Measurements from ENCODE around the gene KLF4. TPM values are rescaled to one million over a fixed set of nuclear protein-coding genes. Genes with fewer than 3 reads are reported as not detected.

KLF4 gene
- polyA plus RNA-seq, 3 donors: 36.6 to 512 (median 37.2) TPM

DNA sequence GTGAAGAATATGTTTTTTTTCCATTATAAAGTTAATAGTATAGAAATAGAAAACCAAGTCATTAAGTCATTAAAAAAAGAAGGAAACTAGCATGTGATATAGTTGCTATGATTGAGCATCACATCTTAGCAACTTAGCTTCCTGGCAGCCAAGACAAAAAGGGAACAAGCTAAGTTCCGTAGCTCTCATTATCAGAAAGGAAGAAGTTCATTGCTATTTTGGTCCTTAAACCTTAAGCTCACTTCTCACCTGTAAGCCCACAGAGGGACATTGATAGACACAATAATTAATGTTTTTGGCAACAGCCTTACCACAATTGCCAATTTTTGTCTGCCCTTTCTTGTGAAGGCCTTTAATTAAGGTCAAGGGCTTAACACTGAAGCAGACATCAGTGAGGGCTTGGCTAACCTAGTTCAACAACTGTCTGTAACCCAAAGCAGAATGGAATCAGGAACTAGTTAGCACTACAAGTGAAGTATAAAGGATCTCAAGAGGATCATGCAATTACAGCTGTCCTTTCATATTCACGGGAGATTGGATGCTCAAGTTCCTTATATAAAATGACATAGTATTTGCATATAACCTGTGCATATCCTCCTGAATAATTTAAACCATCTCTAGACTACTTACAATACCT, 24.0 kb upstream of the KLF4 start:
- H3K36me3 Mint-ChIP-seq: no peaks in the 10 kb centered on the region
- Histone ChIP-seq H3K36me3 (replicated peaks in 1 of 2; ENCODE audit: control insufficient read depth in 1 of 2, insufficient read depth in 2 of 2, low read length in 2 of 2) (no peaks in the 10 kb centered on the region), H2AFZ (ENCODE audit: insufficient read depth, low read depth, low read length, poor library complexity, severe bottlenecking) (no peak overlapping the region), H3K4me1 (ENCODE audit: control insufficient read depth in 1 of 2, insufficient read depth in 2 of 2, low read length in 2 of 2) (peaks cover 22 to 23% of the 10 kb centered on the region in 2 donors), H3K27ac (ENCODE audit: low read depth in 1 of 2, low read length in 2 of 2) (peak overlapping the region; percentile 65 to 96), H3K9me3 (replicated peaks in 1 of 2; ENCODE audit: control insufficient read depth in 1 of 2, insufficient read depth in 1 of 2, low read length in 2 of 2) (no peaks in the 10 kb centered on the region), H3K4me3 (replicated peaks in 1 of 3; ENCODE audit: low read depth in 2 of 3, low read length in 3 of 3) (no peak overlapping the region), H3K79me2 (ENCODE audit: insufficient read depth, low read length) (no peaks in the 10 kb centered on the region), H3K4me2 (replicated peaks; ENCODE audit: extremely low read depth, low read length, poor library complexity, severe bottlenecking) (peak overlapping the region; percentile 12), H3K9ac (ENCODE audit: insufficient read depth, low read length, poor library complexity, severe bottlenecking) (peak overlapping the region; percentile 49), H3K27me3 (ENCODE audit: control insufficient read depth in 2 of 2, insufficient read depth in 2 of 2, low read length in 2 of 2) (no peaks in the 10 kb centered on the region), H4K20me1 (ENCODE audit: insufficient read depth, low read length) (no peaks in the 10 kb centered on the region)
- peaks cover 22% of the 10 kb centered on the region for H3K4me1 Mint-ChIP-seq
- TF ChIP-seq, protein P1, sequence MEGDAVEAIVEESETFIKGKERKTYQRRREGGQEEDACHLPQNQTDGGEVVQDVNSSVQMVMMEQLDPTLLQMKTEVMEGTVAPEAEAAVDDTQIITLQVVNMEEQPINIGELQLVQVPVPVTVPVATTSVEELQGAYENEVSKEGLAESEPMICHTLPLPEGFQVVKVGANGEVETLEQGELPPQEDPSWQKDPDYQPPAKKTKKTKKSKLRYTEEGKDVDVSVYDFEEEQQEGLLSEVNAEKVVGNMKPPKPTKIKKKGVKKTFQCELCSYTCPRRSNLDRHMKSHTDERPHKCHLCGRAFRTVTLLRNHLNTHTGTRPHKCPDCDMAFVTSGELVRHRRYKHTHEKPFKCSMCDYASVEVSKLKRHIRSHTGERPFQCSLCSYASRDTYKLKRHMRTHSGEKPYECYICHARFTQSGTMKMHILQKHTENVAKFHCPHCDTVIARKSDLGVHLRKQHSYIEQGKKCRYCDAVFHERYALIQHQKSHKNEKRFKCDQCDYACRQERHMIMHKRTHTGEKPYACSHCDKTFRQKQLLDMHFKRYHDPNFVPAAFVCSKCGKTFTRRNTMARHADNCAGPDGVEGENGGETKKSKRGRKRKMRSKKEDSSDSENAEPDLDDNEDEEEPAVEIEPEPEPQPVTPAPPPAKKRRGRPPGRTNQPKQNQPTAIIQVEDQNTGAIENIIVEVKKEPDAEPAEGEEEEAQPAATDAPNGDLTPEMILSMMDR (IDR thresholded peaks at IDR 0.05): no peak
- no peak overlapping the region for H3K4me3 Mint-ChIP-seq
- peak overlapping the region; percentile 89 to 96 (median 91) for H3K27ac Mint-ChIP-seq
- H3K9me3 Mint-ChIP-seq: peaks cover 0 to 2% (median 0%) of the 10 kb centered on the region in 7 donors
- WGBS (ENCODE audit: insufficient coverage): 0% methylated on average over 1 of the region's 2 CpGs
- peaks cover 0 to 11% (median 3%) of the 10 kb centered on the region in 3 donors for H3K27me3 Mint-ChIP-seq (ENCODE audit: low read depth in 3 of 3)
- DNase-seq: peak; percentile 80
- intact Hi-C loops (cut with micrococcal nuclease): no loop called here

DNA sequence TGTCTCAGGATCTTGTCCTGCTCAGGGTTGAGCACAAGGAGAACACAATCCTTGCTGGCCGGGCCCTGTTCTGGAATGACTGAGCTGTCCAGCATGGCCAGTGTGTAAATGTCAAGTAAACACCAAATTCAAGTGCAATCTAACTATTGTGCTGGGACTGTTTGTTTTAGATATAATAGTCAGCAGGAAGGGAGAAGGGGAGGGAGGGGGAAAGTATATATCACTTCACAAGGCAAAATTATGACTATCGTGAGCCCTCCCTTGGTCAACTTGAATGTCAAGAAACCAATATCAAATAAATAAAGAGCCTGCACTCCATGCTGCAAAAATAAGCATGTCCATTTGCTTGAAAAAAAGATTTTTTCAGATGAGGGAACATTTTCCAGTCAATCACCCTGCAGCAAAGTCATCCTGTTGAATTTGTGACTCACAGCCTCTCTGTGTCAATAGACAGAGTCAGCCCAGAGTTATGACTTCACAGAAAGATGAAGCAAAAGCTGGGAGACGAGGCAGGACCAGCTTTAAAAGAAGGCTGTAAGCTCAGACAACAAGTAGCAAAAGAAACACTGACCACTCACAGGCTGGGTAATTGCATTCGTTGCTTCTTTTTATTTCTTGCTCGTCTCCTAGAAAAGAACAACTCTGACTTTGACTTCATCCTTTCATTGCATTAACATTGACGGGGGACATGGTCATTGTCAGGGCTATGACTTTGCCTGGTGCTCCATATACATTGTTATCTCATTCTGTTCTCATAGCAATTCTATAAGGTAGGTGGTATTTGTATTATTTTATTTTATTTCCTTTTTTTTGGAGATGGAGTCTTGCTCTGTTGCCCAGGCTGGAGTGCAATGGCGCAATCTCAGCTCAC, 15.3 kb upstream of the KLF4 start:
- TF ChIP-seq, protein P1 (IDR thresholded peaks at IDR 0.05): no peak

More for the DNA sequence above, 15.3 kb upstream of the KLF4 start:
- intact Hi-C loops (cut with micrococcal nuclease): no loop called here
- Histone ChIP-seq H3K4me1 (ENCODE audit: control insufficient read depth in 1 of 2, insufficient read depth in 2 of 2, low read length in 2 of 2) (peaks cover 8 to 19% of the 10 kb centered on the region in 2 donors), H3K9ac (ENCODE audit: insufficient read depth, low read length, poor library complexity, severe bottlenecking) (no peak overlapping the region), H3K79me2 (ENCODE audit: insufficient read depth, low read length) (no peaks in the 10 kb centered on the region), H3K27me3 (ENCODE audit: control insufficient read depth in 2 of 2, insufficient read depth in 2 of 2, low read length in 2 of 2) (no peaks in the 10 kb centered on the region), H3K4me2 (replicated peaks; ENCODE audit: extremely low read depth, low read length, poor library complexity, severe bottlenecking) (no peak overlapping the region), H4K20me1 (ENCODE audit: insufficient read depth, low read length) (no peaks in the 10 kb centered on the region), H3K27ac (ENCODE audit: low read depth in 1 of 2, low read length in 2 of 2) (peak overlapping the region in 1 of 2 donors; percentile 56), H3K36me3 (replicated peaks in 1 of 2; ENCODE audit: control insufficient read depth in 1 of 2, insufficient read depth in 2 of 2, low read length in 2 of 2) (no peaks in the 10 kb centered on the region), H2AFZ (ENCODE audit: insufficient read depth, low read depth, low read length, poor library complexity, severe bottlenecking) (no peak overlapping the region), H3K9me3 (replicated peaks in 1 of 2; ENCODE audit: control insufficient read depth in 1 of 2, insufficient read depth in 1 of 2, low read length in 2 of 2) (no peaks in the 10 kb centered on the region), H3K4me3 (replicated peaks in 1 of 3; ENCODE audit: low read depth in 2 of 3, low read length in 3 of 3) (no peak overlapping the region)
- H3K4me1 Mint-ChIP-seq: peaks cover 17% of the 10 kb centered on the region
- peak; percentile 67 to 75 (median 74) for DNase-seq
- WGBS (ENCODE audit: insufficient coverage): 67% methylated on average over 3 of the region's 7 CpGs
- no peak overlapping the region for H3K4me3 Mint-ChIP-seq
- H3K27me3 Mint-ChIP-seq (ENCODE audit: low read depth in 3 of 3): peaks cover 0 to 3% (median 0%) of the 10 kb centered on the region in 3 donors
- peak overlapping the region in 6 of 7 donors; percentile 74 to 90 (median 82) for H3K27ac Mint-ChIP-seq
- peaks cover 0 to 2% (median 0%) of the 10 kb centered on the region in 7 donors for H3K9me3 Mint-ChIP-seq
- H3K36me3 Mint-ChIP-seq: no peaks in the 10 kb centered on the region

Measured in CD14-positive monocyte (primary cell).